Right hindlimb (tissue), 1 donor: ENCODE results near the gene DOCK1.

Experiments
- DNase-seq: peaks from one replicate; pipeline ENCODE4 v3.0.0-alpha.2; 2018

The DOCK1 gene

GRCh38 chr10:127094984-127095383 lies 189.8 kb downstream of the DOCK1 start:
- no peak for DNase-seq

GRCh38 chr10:127100983-127101615 lies 195.9 kb downstream of the DOCK1 start:
- no peak for DNase-seq

GRCh38 chr10:127102176-127102575 lies 196.9 kb downstream of the DOCK1 start:
- no peak for DNase-seq

- DNase-seq = no peak
These were observed 209.9 kb downstream of the DOCK1 start for GRCh38 chr10:127115100-127115499.

- DNase-seq = peak; percentile 79
These were observed 211.9 kb downstream of the DOCK1 start for GRCh38 chr10:127117125-127117524.

- DNase-seq = no peak
These were observed 212.8 kb downstream of the DOCK1 start for GRCh38 chr10:127118034-127118433.

- no peak for DNase-seq
These were observed 214.7 kb downstream of the DOCK1 start for GRCh38 chr10:127119936-127120335.

GRCh38 chr10:127122831-127123230 lies 217.6 kb downstream of the DOCK1 start:
- no peak for DNase-seq

GRCh38 chr10:127123626-127124025 lies 218.4 kb downstream of the DOCK1 start:
- no peak for DNase-seq

- DNase-seq = no peak
These were observed 220.1 kb downstream of the DOCK1 start for GRCh38 chr10:127125331-127125730.

GRCh38 chr10:127127822-127128221 lies 222.6 kb downstream of the DOCK1 start:
- no peak for DNase-seq

- no peak for DNase-seq
These were observed 223.9 kb downstream of the DOCK1 start for GRCh38 chr10:127129104-127129503.

- DNase-seq = no peak
These were observed 227.2 kb downstream of the DOCK1 start for GRCh38 chr10:127132451-127132850.

GRCh38 chr10:127133225-127133624 lies 228.0 kb downstream of the DOCK1 start:
- no peak for DNase-seq

- no peak for DNase-seq
These were observed 228.7 kb downstream of the DOCK1 start for GRCh38 chr10:127133672-127134500.

- DNase-seq = no peak
These were observed 230.8 kb downstream of the DOCK1 start for GRCh38 chr10:127135844-127136577.

- DNase-seq = no peak
These were observed 232.2 kb downstream of the DOCK1 start for GRCh38 chr10:127137391-127137790.

GRCh38 chr10:127142136-127142535 lies 236.9 kb downstream of the DOCK1 start:
- no peak for DNase-seq

- DNase-seq = no peak
These were observed 237.6 kb downstream of the DOCK1 start for GRCh38 chr10:127142856-127143255.

GRCh38 chr10:127145173-127145572 lies 239.9 kb downstream of the DOCK1 start:
- no peak for DNase-seq

- no peak for DNase-seq
These were observed 241.4 kb downstream of the DOCK1 start for GRCh38 chr10:127146661-127147060.

GRCh38 chr10:127148066-127148932 lies 243.1 kb downstream of the DOCK1 start:
- no peak for DNase-seq

- no peak for DNase-seq
These were observed 243.6 kb downstream of the DOCK1 start for GRCh38 chr10:127148933-127149220.
